Measurements from ENCODE around the gene TGFBR1.

TGFBR1 gene

GRCh38 chr9:99171225-99172123 is 66.6 kb downstream of the TGFBR1 start:
- DNase-seq (ENCODE audit: low spot score), result no peak

DNA sequence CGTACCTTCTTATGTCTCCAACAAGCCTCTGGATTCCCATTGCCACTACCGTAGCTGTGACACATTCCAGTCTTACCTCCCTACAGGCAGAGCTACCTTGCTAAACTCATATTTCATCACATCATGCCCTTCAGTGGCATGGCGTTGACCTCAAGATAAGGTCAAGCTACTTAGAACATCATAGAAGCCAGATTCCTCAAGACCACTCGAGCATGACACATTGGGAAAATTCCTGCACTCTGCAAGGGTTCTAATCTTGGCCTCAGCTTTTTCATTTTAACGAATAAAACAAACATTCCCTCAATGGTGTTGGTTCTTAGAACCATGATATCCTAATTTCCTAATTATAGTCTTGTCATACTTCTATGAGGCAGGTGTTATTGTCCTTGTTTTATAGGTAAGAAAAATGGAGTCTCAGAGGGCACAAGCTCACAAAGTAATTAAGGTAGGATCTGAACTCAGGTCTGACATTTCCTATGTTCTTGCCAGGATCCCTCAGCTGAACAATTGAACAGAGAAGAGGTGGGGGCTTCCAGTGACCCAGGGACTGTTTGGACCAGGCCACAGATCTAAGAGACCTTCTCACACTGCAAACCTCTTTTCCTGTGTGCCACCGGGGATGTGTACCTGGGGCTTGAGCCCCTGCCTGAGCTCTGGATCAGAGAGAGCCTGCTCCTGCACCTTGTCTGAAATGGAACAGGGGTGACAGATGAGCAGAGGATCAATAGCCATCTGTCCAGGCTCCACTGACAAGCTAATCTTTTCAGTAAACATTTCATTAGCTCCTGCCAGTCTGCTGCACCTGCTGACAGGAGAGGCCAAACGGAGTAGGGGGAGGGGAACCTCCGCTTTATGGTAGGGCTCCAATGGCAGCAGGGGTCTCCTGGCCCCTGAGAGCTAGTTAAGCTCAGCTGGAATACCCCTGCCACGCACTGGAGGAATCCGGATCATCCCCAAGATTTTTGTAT is 67.5 kb downstream of the TGFBR1 start:
- DNase-seq (ENCODE audit: low spot score), result no peak

DNA sequence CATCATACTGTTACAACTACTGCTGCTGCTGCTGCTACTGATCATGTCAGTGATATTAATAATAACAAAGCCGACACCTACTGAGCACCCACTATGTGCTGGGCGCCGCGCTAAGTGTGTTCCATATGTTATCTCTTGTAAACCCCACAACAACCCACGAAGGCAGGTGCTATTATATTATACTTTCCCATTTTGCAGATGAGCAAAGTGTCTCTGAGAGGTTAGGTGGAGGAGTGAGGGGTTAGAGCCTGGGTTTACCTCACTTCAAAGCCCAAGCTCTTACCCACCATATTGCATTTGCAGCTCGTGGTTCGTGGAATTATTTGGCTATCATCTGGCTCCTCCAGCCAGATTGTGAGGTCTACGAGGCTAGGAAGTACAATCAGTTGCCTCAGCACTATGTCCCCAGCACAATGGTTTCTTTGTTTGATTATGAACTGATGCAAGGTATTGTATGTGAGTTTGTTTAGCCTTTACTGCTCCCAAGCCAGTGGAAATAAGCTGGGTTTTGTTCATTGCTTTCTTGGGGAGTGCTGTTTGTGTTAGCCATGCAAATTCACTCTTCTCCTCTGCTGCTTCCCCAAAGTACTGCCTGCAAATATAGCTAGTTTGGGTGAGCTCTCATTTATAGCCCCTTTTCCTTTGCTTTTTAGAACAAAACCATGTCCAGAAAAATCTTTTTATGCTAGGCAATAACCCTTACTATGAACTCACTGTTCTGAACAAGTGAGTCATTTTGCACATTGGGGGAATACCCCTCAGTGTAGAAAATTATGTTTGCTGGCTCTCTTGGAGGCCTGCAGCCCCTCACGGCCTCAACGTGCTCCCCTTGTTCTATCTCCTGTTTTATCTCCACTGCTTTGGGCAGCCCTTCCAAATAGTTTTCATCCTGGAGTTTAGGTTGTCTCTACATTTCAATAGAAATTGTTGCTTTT is 68.9 kb downstream of the TGFBR1 start:
- no peak for DNase-seq (ENCODE audit: low spot score)

DNA sequence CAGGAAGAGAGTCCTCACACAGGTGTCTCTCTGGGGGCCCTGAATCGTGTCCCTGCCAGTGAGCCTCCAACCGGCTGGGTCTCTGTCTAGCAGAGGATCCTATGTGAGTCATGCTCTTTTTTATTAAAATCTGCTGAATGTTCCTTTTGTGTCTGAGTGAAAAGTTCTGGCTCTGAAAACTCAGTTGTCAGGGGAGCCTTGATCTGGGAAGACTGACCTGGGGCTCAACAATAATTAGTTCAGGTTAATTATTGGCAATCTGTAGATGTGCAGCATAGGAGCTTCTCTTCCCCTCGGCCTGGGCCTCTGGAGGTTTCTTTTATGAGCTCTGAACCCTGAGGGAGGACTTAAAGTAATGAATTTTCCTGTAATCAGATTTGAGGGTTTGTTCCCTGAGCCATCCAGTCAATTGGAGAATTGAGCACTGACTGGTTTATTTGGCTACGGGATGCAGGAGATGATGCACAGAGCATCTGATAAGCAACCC is 71.7 kb downstream of the TGFBR1 start:
- DNase-seq (ENCODE audit: low spot score), result no peak

DNA sequence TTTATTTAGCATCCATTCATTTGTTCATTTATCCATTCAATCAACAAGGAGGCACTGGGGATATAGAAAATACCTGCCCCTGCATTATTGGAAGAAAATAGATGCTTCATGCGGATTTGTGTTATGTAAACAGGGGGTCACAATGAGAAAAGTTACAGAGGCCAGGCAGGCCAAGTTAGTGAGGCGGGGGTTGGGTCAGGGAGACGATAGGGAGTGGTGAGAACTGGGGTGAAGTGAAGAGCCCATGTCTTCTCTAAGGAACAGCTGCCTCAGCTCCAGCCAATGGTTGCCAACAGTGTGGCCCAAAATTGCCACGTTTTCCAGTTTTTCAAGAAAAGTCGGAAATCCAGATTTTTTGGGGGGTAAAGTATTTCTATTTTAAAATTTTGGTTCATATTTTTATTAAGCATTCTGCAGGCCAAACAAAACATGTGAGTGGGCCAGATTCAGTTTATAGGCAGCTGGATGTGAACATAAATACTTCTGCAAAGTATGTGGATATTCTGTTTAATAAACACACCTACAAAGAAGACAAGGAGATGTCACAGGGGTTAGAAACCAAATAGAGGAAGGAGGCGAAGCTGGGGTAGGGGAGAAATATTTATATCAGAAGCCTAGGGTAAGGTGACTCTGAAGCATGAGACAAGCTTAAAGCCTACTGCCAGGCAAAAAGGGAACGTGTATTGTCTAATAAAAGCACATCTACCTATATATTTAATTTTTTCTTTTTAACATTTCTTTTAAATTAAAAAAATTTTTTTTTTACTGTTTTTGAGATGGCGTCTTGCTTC is 72.9 kb downstream of the TGFBR1 start:
- no peak for DNase-seq (ENCODE audit: low spot score)

- no peak for DNase-seq (ENCODE audit: low spot score)
Observed at GRCh38 chr9:99178912-99179872, 74.3 kb downstream of the TGFBR1 start.

DNA sequence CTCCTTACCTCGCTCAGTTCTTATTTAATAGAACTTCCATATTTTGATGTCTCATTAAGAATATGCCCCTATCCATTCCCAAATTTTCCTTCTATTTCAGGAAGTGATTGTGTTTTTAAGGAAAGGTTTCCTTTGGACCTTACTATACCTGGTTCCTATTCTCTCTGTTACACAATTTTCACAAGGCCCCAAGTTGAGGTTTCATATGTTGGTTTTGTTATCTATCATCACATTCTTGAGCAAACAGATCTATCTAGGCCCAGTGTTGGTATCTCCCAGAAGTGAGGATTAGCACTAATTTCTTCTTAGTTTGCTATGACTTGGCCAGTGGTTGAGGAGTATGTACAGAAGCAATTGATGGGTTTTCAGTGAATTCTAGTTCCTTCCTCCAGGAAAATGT is 75.3 kb downstream of the TGFBR1 start:
- DNase-seq (ENCODE audit: low spot score), result no peak

DNA sequence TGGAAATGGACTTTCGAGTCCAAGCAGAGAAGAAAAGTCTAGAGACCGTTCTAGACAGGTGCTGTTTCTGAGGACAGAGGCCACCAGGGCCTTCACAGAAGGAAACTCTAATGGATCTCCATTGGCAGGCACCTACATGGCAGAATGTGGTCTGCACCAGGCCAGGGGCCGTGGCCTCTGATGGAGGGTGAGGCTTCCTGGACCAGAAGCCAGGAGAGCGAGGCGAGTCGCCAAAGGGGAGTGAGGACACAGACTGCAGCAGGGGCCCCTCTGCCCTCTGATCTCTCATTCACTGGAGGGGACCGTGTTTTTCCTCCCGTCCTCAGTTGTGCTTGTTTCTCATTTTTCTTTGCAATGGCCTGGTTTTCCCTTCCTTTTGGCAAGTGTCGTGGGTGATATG is 75.7 kb downstream of the TGFBR1 start:
- DNase-seq (ENCODE audit: low spot score), result no peak

- no peak for DNase-seq (ENCODE audit: low spot score)
Observed at GRCh38 chr9:99181206-99181605, 76.3 kb downstream of the TGFBR1 start.

- peak; percentile 48 for DNase-seq (ENCODE audit: low spot score)
Observed at GRCh38 chr9:99181621-99182020, 76.7 kb downstream of the TGFBR1 start.

DNA sequence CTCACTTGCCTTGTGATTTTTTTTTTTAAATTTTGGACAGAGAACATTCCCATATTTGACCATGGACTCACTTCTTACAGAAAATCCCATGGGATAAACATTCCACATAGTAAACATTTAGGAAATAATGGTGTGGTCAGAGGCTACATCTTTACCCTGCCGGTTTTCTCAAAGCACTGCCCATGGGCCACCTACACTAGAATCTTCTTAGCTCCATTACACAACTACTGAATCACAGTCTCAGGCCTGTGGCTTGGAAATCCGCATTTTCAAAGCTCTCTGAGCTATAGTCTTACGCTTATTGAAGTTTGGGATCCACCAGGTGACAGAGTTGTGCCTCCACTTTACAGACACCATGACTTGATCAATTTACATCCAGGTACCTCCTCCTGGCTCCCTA is 77.4 kb downstream of the TGFBR1 start:
- no peak for DNase-seq (ENCODE audit: low spot score)

GRCh38 chr9:99183616-99184015 is 78.7 kb downstream of the TGFBR1 start:
- no peak for DNase-seq (ENCODE audit: low spot score)

DNA sequence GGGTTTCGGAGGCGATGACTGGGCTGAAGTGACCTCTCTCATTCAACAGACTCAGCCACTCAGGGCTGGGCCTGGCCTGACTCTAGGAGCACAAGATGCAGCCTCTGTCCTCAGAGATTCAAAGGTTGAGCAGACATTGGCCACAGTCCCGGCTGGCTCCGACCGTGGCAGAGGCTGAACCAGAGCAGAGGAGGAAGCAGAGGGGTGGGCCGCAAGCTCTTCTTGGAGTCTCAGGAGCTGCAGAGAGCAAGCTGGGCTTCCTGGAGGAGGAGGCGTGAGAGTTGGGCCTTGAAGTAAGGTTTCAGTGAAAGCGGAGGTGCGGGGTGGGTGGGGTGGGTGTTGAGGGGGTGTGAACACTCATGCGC is 79.2 kb downstream of the TGFBR1 start:
- no peak for DNase-seq (ENCODE audit: low spot score)

DNA sequence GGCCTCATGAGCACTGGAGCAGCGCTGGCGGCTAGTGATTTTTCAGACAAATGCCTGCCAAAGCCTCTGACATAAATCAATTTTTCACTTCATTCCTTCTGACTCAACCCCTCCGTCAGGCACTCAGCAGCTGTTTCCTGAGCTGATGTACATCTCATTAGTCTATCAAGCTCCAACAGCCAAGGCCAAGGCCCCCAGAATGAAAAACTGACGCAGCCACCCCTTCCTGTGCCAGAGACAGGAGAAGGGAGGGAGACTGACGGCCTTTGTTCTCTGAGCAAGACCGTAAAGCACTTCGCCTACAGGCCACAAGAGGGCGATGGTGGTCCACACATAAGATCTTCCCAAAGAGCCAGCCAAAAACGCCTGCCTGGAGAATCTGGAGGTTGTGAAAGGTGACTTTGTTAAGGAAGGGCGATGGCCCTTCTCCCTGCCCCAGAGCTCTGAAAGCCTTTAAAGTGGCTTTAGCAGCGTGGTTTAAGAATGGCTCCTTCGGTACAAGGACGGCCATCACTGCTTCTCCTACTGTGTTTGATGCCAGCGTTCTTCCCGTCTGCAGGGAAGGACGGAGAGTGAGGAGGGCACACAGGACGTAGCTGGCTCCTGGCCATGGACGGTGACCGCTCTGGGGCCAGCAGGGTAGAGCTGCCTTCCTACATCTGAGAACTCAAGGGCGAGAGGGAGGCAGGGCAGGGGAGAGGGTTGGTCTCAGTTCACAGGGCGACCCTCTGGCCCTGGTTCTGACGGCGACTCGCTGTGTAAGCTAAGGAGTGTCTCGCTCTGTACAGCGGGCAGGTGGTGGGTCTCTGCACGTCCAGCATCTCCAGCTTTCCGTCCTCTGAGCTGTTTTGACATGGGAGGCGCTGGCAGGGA is 79.8 kb downstream of the TGFBR1 start:
- DNase-seq (ENCODE audit: low spot score), result peak; percentile 79

DNA sequence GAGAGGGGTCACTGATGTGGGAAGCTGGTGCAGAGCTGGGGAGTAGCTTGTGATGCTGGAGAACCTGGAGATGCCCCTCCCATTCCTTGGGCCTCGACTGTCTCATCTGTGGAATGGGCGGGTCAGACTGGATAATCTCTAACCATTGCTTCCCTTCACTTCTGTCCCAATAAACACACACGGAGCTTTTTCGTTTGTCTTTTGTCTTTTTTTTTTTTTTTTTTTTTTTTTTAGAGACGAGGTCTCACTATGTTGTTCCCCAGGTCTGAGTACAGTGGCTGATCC is 80.4 kb downstream of the TGFBR1 start:
- no peak for DNase-seq (ENCODE audit: low spot score)

DNA sequence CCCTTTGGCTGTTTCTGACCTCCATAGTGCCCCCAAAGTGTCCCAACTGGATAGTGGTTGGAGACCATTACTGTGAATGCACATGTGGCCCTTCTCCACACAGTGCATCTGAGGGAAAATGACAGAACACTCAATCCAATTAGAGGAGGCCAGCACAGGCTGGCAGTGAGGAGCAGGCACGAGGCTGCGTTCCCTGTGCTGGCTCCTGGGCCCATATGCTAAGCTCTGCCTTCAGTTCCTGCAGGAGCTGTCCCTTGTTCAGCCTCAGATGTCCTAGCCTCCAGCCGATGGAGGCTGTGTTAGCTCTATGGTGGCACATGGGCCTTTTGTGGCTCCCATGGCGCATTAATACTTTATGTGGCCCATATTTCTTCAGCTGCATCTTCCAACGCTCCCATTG is 81.0 kb downstream of the TGFBR1 start:
- DNase-seq (ENCODE audit: low spot score), result no peak

- no peak for DNase-seq (ENCODE audit: low spot score)
Observed at GRCh38 chr9:99187311-99187710, 82.4 kb downstream of the TGFBR1 start.

DNA sequence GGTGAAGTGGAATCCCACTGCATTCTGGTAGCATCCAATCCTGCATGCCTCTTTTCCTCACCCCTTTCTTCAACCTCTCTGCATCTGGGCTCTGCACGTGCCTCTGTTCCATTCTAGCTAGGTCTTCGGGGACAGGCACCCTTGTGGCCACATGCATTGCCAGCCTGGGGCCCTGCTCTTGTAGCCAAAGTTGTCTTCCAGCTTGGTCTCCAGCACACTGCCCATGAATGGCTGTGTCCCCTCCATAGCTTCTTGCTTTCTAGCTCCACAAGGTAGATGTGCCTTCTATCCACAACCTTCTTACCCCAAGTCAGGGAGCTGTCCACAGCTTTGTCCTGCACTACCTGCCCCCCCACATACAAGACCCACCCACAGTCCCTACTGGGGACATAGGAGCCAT is 84.3 kb downstream of the TGFBR1 start:
- no peak for DNase-seq (ENCODE audit: low spot score)
